ENCODE results near the gene PTPRM. TPM values are rescaled to one million over a fixed set of nuclear protein-coding genes. Genes with fewer than 3 reads are reported as not detected.

The PTPRM gene
- total RNA-seq, 1 experiment from 2014 or later, result 6.2 TPM

DNA sequence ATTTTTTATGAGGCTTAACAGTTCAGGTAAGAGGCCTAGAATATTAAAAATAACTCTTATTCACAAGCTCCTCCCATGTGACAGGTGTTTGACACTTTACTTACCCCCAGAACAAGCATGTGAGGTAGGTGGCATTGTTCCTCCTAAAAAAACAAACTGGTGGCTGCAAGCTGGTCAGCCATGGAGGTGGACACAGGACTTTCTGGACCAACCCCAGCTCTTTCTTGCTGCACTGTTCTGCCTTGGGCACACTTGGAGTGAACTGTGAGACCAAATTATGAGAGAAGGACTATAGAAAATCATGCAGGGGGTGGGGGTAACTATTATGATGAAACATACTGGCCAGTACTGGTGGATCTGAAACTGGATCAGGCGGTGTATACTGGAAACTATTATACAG, 56.6 kb downstream of the PTPRM start:
- Mint-ChIP-seq H3K27ac (no peak overlapping the region), H3K9me3 (no peaks in the 10 kb centered on the region), H3K4me3 (no peak overlapping the region), H3K36me3 (ENCODE audit: insufficient read depth in 1 of 3, low read depth in 3 of 3) (no peaks in the 10 kb centered on the region; a peak in 1 of 7 replicates), H3K27me3 (ENCODE audit: low read depth) (no peaks in the 10 kb centered on the region), H3K4me1 (peaks cover 7 to 11% of the 10 kb centered on the region in 2 experiments)
- no peak overlapping the region for H3K4me2 ChIP-seq (ENCODE audit: insufficient read depth, insufficient read length, low read length)
- no peak overlapping the region for H4K5ac ChIP-seq (ENCODE audit: insufficient read length, low read depth, low read length)
- no peak overlapping the region for H2AFZ ChIP-seq (ENCODE audit: low read length)
- no peak overlapping the region for H3K4ac ChIP-seq (ENCODE audit: low read depth, low read length)
- no peak overlapping the region for H4K91ac ChIP-seq (ENCODE audit: insufficient read length, low read depth, low read length)
- H3K23me2 ChIP-seq (ENCODE audit: insufficient read length, low read depth, low read length, poor library complexity, severe bottlenecking), result no peaks in the 10 kb centered on the region
- no peaks in the 10 kb centered on the region for H3K4me1 ChIP-seq (ENCODE audit: insufficient read depth, low read length)
- no peak overlapping the region for H3K27ac ChIP-seq (ENCODE audit: insufficient read length, low read depth, low read length)
- no peak overlapping the region for H2AK5ac ChIP-seq (ENCODE audit: insufficient read length, low read length)
- no peak overlapping the region for H2BK12ac ChIP-seq (ENCODE audit: insufficient read length, low read depth, low read length)
- H4K8ac ChIP-seq (replicated peaks; ENCODE audit: insufficient read length, low read depth, low read length), result no peak overlapping the region
- no peak overlapping the region for H2BK120ac ChIP-seq (ENCODE audit: low read depth, low read length, poor library complexity, severe bottlenecking)
- no peak for DNase-seq
- H3K27me3 ChIP-seq (ENCODE audit: insufficient read depth, low read length), result no peaks in the 10 kb centered on the region
- TF ChIP-seq, protein P1, sequence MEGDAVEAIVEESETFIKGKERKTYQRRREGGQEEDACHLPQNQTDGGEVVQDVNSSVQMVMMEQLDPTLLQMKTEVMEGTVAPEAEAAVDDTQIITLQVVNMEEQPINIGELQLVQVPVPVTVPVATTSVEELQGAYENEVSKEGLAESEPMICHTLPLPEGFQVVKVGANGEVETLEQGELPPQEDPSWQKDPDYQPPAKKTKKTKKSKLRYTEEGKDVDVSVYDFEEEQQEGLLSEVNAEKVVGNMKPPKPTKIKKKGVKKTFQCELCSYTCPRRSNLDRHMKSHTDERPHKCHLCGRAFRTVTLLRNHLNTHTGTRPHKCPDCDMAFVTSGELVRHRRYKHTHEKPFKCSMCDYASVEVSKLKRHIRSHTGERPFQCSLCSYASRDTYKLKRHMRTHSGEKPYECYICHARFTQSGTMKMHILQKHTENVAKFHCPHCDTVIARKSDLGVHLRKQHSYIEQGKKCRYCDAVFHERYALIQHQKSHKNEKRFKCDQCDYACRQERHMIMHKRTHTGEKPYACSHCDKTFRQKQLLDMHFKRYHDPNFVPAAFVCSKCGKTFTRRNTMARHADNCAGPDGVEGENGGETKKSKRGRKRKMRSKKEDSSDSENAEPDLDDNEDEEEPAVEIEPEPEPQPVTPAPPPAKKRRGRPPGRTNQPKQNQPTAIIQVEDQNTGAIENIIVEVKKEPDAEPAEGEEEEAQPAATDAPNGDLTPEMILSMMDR (conservative IDR thresholded peaks at IDR 0.05), result no peak
- no peak overlapping the region for H2BK20ac ChIP-seq (ENCODE audit: low read depth, low read length, poor library complexity, severe bottlenecking)
- no peak overlapping the region for H3K23ac ChIP-seq (ENCODE audit: insufficient read length, low read depth, low read length)
- H3K14ac ChIP-seq (ENCODE audit: insufficient read depth, low read length), result no peak overlapping the region
- WGBS (ENCODE audit: extremely low coverage, insufficient read length, low lambda C conversion rate), result no CpG with 5 or more reads among the region's 1 CpG
- no peak overlapping the region for H3T11ph ChIP-seq (ENCODE audit: low read length)
- no peaks in the 10 kb centered on the region for H3K79me2 ChIP-seq (ENCODE audit: insufficient read depth, low read length)
- H3K18ac ChIP-seq (ENCODE audit: insufficient read length, low read depth, low read length), result no peak overlapping the region
- no peak overlapping the region for H3K56ac ChIP-seq (ENCODE audit: insufficient read length, low read depth, low read length)
- no peaks in the 10 kb centered on the region for H3K9me3 ChIP-seq (ENCODE audit: control insufficient read depth, low read depth, low read length)
- H4K20me1 ChIP-seq (ENCODE audit: control insufficient read depth, insufficient read depth, insufficient read length), result no peaks in the 10 kb centered on the region
- H3K79me1 ChIP-seq (ENCODE audit: insufficient read depth, low read depth, low read length, poor library complexity, severe bottlenecking), result no peaks in the 10 kb centered on the region
- H2BK15ac ChIP-seq (ENCODE audit: low read depth, low read length), result no peak overlapping the region
- H2BK5ac ChIP-seq (ENCODE audit: insufficient read length, low read length), result no peak overlapping the region
- no peak overlapping the region for H3K9ac ChIP-seq (ENCODE audit: extremely low read depth, insufficient read length, low read length)
